Activated CD8-positive, alpha-beta memory T cell treated with anti-CD3 and anti-CD28 coated beads, Interleukin-2, amount 50 U/mL, for 48 hours (primary cell): Measurements from ENCODE around the gene GCDH.

ENCODE experiments used
- DNase-seq: peaks from one replicate; pipeline ENCODE4 v3.0.0-alpha.2; 2020

Gene GCDH

DNA sequence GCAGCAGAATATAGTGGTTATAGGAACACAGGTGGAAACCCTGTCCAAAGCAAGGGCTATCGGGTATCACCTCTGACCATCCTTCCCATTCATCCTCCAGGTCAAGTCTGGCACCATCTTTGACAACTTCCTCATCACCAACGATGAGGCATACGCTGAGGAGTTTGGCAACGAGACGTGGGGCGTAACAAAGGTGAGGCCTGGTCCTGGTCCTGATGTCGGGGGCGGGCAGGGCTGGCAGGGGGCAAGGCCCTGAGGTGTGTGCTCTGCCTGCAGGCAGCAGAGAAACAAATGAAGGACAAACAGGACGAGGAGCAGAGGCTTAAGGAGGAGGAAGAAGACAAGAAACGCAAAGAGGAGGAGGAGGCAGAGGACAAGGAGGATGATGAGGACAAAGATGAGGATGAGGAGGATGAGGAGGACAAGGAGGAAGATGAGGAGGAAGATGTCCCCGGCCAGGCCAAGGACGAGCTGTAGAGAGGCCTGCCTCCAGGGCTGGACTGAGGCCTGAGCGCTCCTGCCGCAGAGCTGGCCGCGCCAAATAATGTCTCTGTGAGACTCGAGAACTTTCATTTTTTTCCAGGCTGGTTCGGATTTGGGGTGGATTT lies 52.6 kb downstream of the GCDH start:
- DNase-seq = no peak

DNA sequence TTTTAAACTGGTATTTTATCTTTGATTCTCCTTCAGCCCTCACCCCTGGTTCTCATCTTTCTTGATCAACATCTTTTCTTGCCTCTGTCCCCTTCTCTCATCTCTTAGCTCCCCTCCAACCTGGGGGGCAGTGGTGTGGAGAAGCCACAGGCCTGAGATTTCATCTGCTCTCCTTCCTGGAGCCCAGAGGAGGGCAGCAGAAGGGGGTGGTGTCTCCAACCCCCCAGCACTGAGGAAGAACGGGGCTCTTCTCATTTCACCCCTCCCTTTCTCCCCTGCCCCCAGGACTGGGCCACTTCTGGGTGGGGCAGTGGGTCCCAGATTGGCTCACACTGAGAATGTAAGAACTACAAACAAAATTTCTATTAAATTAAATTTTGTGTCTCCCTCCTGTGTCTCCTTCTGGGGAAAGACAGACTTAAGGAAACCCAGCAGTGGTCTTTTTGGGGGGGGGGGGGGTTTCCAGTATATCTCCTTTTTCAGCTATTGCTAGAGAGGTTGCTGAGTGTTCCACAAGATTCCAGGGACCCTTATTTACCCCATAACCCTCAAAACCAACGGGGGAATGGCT lies 53.2 kb downstream of the GCDH start:
- DNase-seq = no peak

DNA sequence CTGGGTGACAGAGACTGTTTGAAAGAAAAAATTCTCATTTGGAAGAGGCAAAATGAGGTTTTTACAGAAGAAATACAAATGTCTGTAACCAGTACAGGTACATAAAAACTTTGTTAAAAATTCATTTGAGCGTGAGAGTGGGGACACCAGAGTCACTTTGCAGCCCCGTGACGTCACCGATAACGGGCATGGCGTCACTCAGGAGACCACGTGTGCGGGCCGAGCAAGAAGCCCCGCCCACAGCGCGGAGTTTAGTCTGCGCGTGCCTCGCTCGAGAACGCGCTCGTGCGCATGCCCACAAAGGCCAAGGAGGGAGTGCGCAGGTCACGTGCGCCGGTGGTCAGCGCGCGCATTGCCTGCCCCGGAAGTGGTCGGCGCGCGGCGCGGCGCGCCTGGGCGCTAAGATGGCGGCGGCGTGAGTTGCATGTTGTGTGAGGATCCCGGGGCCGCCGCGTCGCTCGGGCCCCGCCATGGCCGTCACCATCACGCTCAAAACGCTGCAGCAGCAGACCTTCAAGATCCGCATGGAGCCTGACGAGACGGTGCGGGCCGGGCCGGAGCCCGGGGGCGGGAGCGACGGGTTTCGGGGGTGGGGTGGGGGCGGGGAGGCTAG lies 54.6 kb downstream of the GCDH start, which contains the start of gene RAD23A:
TSS of gene RAD23A (plus strand) at position 384 of the 613 bp plus-strand sequence. CDS start at position 471, 87 bp downstream.
- DNase-seq = peak; percentile 100

GRCh38 chr19:12946092-12946721 lies 55.2 kb downstream of the GCDH start:
- DNase-seq = peak; percentile 85

- DNase-seq = no peak
These were observed 56.0 kb downstream of the GCDH start for GRCh38 chr19:12946731-12947496.

GRCh38 chr19:12947702-12948611 lies 57.0 kb downstream of the GCDH start:
- no peak for DNase-seq

GRCh38 chr19:12948612-12949362 lies 57.8 kb downstream of the GCDH start:
- no peak for DNase-seq
